Caco-2 (cell line): ENCODE results near the gene CHMP6. TPM values are rescaled to one million over a fixed set of nuclear protein-coding genes. Genes with fewer than 3 reads are reported as not detected.

Experiments
- BruUV-seq: library from RNA; stranded (reverse); fragments of 400-500 nt; replicated peaks from 2 replicates; lab custom pipeline; 2021; lab: Mats Ljungman, UMichigan
- CTCF ChIA-PET: fragments of 300-600 bp; sonication (Branson Sonifier 250); formaldehyde crosslinking; loops from one replicate; lab custom pipeline; 2022; ENCODE audit warnings: antibody characterized with exemption; lab: Charles Lee
- POLR2A ChIA-PET: fragments of 300-600 bp; sonication (Branson Sonifier 250); formaldehyde crosslinking; loops from one replicate; lab custom pipeline; 2022; ENCODE audit warnings: antibody characterized with exemption; lab: Charles Lee
- DNase-seq, 2 experiments: peaks; one replicate each; pipeline versions ENCODE4 v3.0.0 to v3.0.0-alpha.2; 2020 to 2022
- H3K27me3 ChIP-seq: replicated peaks from 2 replicates; pipeline ENCODE4 v1.6.0; 2011; ENCODE audit warnings: low read length; ENCODE audit not compliant: control insufficient read depth, insufficient read depth
- H3K36me3 ChIP-seq: 2 replicates; pipeline ENCODE4 v1.5.1; 2011; ENCODE audit warnings: low read length; ENCODE audit not compliant: control insufficient read depth, insufficient read depth
- H3K4me1 ChIP-seq: fragments of 250-450 bp; sonication (Bioruptor Pico); 2 replicates; pipeline ENCODE4 v1.5.1; 2020; ENCODE audit warnings: mild to moderate bottlenecking
- H3K4me3 ChIP-seq: 2 replicates; pipeline ENCODE4 v1.5.1; 2011; ENCODE audit warnings: low read depth, mild to moderate bottlenecking, control low read depth, low read length
- H3K9me3 ChIP-seq: fragments of 250-450 bp; sonication (Bioruptor Pico); 2 replicates; pipeline ENCODE4 v1.5.1; 2020; ENCODE audit warnings: mild to moderate bottlenecking, moderate library complexity
- H3K27ac Mint-ChIP-seq: one replicate; pipeline ENCODE4 v1.8.0; 2022; ENCODE audit warnings: mixed read lengths; ENCODE audit not compliant: unreplicated experiment
- H3K27me3 Mint-ChIP-seq: one replicate; pipeline ENCODE4 v1.8.0; 2022; ENCODE audit warnings: mixed read lengths; ENCODE audit not compliant: insufficient read depth, unreplicated experiment
- H3K36me3 Mint-ChIP-seq: one replicate; pipeline ENCODE4 v1.8.0; 2022; ENCODE audit warnings: mild to moderate bottlenecking, mixed read lengths; ENCODE audit not compliant: insufficient read depth, unreplicated experiment
- H3K4me1 Mint-ChIP-seq: one replicate; pipeline ENCODE4 v1.8.0; 2022; ENCODE audit warnings: low read depth, mixed read lengths; ENCODE audit not compliant: unreplicated experiment
- H3K4me3 Mint-ChIP-seq: one replicate; pipeline ENCODE4 v1.8.0; 2022; ENCODE audit warnings: mild to moderate bottlenecking, moderate library complexity, mixed read lengths; ENCODE audit not compliant: unreplicated experiment
- H3K9me3 Mint-ChIP-seq: one replicate; pipeline ENCODE4 v1.8.0; 2022; ENCODE audit warnings: mixed read lengths; ENCODE audit not compliant: unreplicated experiment
- intact Hi-C: fragments of 100-400 bp; cut with micrococcal nuclease; formaldehyde crosslinking; loops from one replicate; pipeline ENCODE4 v1.10.0; 2022; ENCODE audit not compliant: unreplicated experiment
- total RNA-seq: library from RNA; stranded (reverse); gene quantifications from 2 replicates; pipeline ENCODE4 v1.2.3, GENCODE V29; 2022
- TF ChIP-seq, protein P1 (sequence below), 2 experiments: fragments of 200-600 bp in 1 of 2; IDR thresholded peaks; 1 replicate in 1 of 2; 2 replicates in 1 of 2; pipeline versions ENCODE4 v1.5.1 to v1.8.0; 2011 to 2022; ENCODE audit warnings: antibody characterized with exemption in 1 of 2, control low read depth in 1 of 2, inconsistent platforms in 1 of 2, low read depth in 1 of 2, low read length in 1 of 2, mild to moderate bottlenecking in 1 of 2, moderate library complexity in 1 of 2; ENCODE audit not compliant: insufficient read depth in 1 of 2, severe bottlenecking in 1 of 2, unreplicated experiment in 1 of 2

The CHMP6 gene
- total RNA-seq, 1 experiment from 2014 or later = 23.2 TPM

DNA sequence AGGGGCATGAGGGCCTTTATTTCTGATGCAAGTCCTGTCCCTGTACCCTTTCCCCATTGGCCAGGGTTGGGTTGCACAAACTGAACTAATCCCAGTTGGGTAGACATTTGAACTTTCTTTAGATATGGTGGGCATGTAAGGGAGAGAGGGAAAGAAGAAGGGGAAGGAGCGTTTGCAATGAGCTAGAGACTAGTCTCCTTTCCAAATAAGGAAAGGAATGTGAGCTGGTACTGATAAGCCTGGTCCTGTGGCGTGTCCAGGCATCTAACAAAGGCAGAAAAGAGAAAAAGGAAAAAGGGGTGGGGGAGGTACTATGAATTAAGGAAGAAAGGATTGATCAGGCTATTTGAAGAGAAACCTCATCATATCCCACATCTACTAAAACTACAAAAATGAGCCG lies 20.3 kb downstream of the CHMP6 start:
- POLR2A ChIA-PET = no interaction called here
- no peak for DNase-seq
- Histone ChIP-seq H3K4me1 (peaks cover 13% of the 10 kb centered on the region), H3K36me3 (no peaks in the 10 kb centered on the region), H3K9me3 (peaks cover 34% of the 10 kb centered on the region), H3K4me3 (no peak overlapping the region), H3K27me3 (no peaks in the 10 kb centered on the region)
- peaks cover 4% of the 10 kb centered on the region for H3K27me3 Mint-ChIP-seq
- H3K9me3 Mint-ChIP-seq = peaks cover 33% of the 10 kb centered on the region
- H3K4me1 Mint-ChIP-seq = peaks cover 7% of the 10 kb centered on the region
- H3K4me3 Mint-ChIP-seq = no peak overlapping the region
- no TSS peak for BruUV-seq
- intact Hi-C loops = no loop called here
- CTCF ChIA-PET = interaction anchor here (0.6 kb wide), 1 partner anchor 33 kb away, joined by 3 read pairs; no protein-coding TSS in a partner anchor
- peak overlapping the region; percentile 49 for H3K27ac Mint-ChIP-seq
- H3K36me3 Mint-ChIP-seq = peaks cover 6% of the 10 kb centered on the region
- TF ChIP-seq, protein P1, sequence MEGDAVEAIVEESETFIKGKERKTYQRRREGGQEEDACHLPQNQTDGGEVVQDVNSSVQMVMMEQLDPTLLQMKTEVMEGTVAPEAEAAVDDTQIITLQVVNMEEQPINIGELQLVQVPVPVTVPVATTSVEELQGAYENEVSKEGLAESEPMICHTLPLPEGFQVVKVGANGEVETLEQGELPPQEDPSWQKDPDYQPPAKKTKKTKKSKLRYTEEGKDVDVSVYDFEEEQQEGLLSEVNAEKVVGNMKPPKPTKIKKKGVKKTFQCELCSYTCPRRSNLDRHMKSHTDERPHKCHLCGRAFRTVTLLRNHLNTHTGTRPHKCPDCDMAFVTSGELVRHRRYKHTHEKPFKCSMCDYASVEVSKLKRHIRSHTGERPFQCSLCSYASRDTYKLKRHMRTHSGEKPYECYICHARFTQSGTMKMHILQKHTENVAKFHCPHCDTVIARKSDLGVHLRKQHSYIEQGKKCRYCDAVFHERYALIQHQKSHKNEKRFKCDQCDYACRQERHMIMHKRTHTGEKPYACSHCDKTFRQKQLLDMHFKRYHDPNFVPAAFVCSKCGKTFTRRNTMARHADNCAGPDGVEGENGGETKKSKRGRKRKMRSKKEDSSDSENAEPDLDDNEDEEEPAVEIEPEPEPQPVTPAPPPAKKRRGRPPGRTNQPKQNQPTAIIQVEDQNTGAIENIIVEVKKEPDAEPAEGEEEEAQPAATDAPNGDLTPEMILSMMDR (IDR thresholded peaks at IDR 0.05; ENCODE audit: insufficient read depth in 1 of 2, low read depth in 1 of 2, low read length in 1 of 2, severe bottlenecking in 1 of 2, unreplicated experiment in 1 of 2) = no peak

GRCh38 chr17:81012574-81013447 lies 21.2 kb downstream of the CHMP6 start:
- Histone ChIP-seq H3K27me3 (no peaks in the 10 kb centered on the region), H3K4me3 (no peak overlapping the region), H3K36me3 (no peaks in the 10 kb centered on the region), H3K9me3 (peaks cover 31% of the 10 kb centered on the region), H3K4me1 (peaks cover 13% of the 10 kb centered on the region)
- intact Hi-C loops = no loop called here
- Mint-ChIP-seq H3K9me3 (peaks cover 33% of the 10 kb centered on the region), H3K4me3 (no peak overlapping the region), H3K4me1 (peaks cover 7% of the 10 kb centered on the region), H3K27ac (no peak overlapping the region), H3K36me3 (peaks cover 6% of the 10 kb centered on the region), H3K27me3 (peaks cover 3% of the 10 kb centered on the region)
- ChIA-PET CTCF (interaction anchor here (0.5 kb wide), 1 partner anchor 17 kb away, joined by 3 read pairs; no protein-coding TSS in a partner anchor), POLR2A (no interaction called here)
- BruUV-seq = no TSS peak
- TF ChIP-seq, protein P1 (IDR thresholded peaks at IDR 0.05; ENCODE audit: insufficient read depth in 1 of 2, low read depth in 1 of 2, low read length in 1 of 2, severe bottlenecking in 1 of 2, unreplicated experiment in 1 of 2) = no peak
- DNase-seq = no peak

DNA sequence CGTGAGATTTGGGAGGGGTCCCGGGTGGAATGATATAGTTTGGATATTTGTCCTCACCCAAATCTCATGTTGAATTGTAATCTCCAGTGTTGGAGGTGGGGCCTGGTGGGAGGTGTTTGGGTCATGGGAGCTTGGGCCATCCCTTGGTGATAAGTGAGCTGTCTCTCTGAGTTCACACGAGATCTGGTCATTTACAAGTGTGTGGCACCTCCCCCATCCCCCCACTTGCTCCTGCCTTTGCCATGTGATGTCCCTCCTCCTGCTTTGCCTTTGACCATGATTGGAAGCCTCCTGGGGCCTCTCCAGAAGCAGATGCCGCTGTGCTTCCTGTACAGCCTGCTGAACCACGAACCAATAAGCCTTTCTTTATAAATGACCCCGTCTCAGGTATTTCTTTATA lies 22.0 kb downstream of the CHMP6 start:
- Mint-ChIP-seq H3K27me3 (peaks cover 3% of the 10 kb centered on the region), H3K9me3 (peaks cover 33% of the 10 kb centered on the region), H3K4me3 (no peak overlapping the region), H3K4me1 (peaks cover 7% of the 10 kb centered on the region), H3K27ac (no peak overlapping the region), H3K36me3 (peaks cover 6% of the 10 kb centered on the region)
- ChIA-PET CTCF (no interaction called here), POLR2A (no interaction called here)
- peaks cover 13% of the 10 kb centered on the region for H3K4me1 ChIP-seq
- TF ChIP-seq, protein P1 (IDR thresholded peaks at IDR 0.05; ENCODE audit: insufficient read depth in 1 of 2, low read depth in 1 of 2, low read length in 1 of 2, severe bottlenecking in 1 of 2, unreplicated experiment in 1 of 2) = no peak
- no peak for DNase-seq
- H3K27me3 ChIP-seq = no peaks in the 10 kb centered on the region
- no peak overlapping the region for H3K4me3 ChIP-seq
- intact Hi-C loops = no loop called here
- H3K9me3 ChIP-seq = peaks cover 31% of the 10 kb centered on the region
- no peaks in the 10 kb centered on the region for H3K36me3 ChIP-seq
- BruUV-seq = no TSS peak
